Stimulated activated naive CD4-positive, alpha-beta T cell (primary cell): ENCODE measurements around the gene RPL32.
A peak's percentile ranks its signal among the peaks of the same experiment; 100 is the strongest.

Experiments
- DNase-seq, 6 experiments: peaks; one replicate each; lab custom pipeline; 2025; lab: John Stamatoyannopoulos, UW

The RPL32 gene

GRCh38 chr3:12832350-12833221 is 8.8 kb downstream of the RPL32 start:
- DNase-seq = no peak

GRCh38 chr3:12831301-12831866 is 10.0 kb downstream of the RPL32 start:
- no peak for DNase-seq

DNA sequence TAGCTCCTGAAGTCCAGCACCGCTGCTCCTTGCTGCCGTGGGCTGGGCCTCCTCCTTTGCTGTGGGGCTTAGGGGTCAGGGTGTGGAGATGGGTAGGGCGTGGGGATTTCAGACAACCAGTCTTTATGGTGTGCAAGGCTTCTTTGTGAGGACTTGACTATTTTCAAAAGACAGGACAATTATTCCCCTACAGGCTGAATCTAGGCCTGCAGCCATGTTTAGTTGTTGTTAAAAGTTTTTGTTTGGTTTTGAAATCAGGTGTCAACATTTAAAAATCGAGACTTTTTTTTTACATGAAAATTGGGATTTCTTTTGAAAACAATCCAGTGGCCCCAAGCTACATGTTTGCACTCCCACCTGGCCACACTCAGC is 10.6 kb downstream of the RPL32 start:
- no peak for DNase-seq

GRCh38 chr3:12829886-12830784 is 11.2 kb downstream of the RPL32 start:
- DNase-seq = no peak

GRCh38 chr3:12829404-12829803 is 12.0 kb downstream of the RPL32 start:
- no peak for DNase-seq

GRCh38 chr3:12828751-12829150 is 12.6 kb downstream of the RPL32 start:
- DNase-seq = no peak

GRCh38 chr3:12825156-12825555 is 16.2 kb downstream of the RPL32 start:
- DNase-seq = no peak

DNA sequence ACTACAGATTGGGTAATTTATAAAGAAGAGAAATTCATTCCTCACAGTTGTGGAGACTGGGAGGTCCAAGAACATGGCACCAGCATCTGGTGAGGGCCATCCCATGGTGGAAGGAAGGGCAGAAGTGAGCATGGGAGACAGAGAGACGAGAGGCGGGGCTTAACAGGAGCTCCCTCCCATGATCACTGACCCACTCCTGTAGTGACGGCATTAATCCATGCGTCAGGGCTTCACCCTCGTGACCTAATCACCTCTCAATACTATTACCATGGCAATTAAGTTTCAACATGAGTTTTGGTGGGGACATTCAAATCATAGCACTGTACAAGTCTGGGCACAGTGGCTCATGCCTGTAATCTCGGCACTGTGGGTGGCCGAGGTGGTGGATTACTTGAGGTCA is 17.1 kb downstream of the RPL32 start:
- no peak for DNase-seq

- no peak for DNase-seq
Measured at GRCh38 chr3:12822725-12823373, 18.5 kb downstream of the RPL32 start.

GRCh38 chr3:12818773-12819172 is 22.6 kb downstream of the RPL32 start:
- DNase-seq = no peak

DNA sequence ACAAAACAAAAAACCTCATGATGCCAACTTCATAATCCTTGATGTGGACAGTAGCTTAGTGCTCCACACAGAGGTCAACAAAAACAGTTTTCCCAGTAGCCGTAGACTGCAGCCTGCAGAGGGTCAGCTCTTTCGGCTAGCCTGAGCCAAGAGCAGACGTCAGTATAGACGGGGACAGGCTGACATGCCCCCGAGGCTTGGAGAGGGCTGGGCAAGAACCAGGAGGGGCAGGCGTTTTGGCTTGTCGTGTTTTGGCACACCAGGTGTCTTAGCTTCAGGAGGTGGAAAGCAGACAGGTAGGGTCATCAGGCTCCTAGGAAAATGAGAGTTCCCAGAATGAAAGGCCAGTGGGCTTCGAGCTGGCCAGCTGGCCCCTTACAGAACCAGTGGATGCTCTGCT is 23.1 kb downstream of the RPL32 start:
- DNase-seq = no peak

GRCh38 chr3:12817343-12817710 is 24.0 kb downstream of the RPL32 start:
- DNase-seq = no peak

DNA sequence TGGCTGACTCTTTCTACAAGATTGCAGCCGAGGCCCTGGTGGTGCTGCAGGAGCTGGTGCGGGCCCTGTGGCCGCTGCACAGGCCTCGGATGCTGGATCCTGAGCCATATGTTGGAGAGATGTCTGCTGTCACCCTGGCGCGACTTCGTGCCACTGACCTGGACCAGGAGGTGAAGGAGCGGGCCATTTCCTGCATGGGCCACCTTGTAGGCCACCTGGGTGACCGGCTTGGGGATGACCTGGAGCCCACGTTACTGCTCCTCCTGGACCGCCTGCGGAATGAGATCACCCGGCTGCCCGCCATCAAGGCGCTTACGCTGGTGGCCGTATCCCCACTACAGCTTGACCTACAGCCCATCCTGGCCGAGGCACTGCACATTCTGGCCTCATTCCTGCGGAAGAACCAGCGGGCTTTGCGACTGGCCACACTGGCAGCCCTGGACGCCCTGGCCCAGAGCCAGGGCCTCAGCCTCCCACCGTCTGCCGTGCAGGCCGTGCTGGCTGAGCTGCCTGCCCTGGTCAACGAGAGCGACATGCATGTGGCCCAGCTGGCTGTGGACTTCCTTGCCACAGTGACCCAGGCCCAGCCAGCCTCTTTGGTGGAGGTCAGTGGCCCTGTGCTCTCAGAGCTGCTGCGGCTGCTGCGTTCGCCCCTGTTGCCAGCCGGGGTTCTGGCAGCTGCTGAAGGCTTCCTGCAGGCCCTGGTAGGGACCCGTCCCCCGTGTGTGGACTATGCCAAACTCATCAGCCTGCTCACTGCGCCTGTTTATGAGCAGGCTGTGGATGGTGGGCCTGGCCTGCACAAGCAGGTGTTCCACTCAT is 24.6 kb downstream of the RPL32 start:
- no peak for DNase-seq

DNA sequence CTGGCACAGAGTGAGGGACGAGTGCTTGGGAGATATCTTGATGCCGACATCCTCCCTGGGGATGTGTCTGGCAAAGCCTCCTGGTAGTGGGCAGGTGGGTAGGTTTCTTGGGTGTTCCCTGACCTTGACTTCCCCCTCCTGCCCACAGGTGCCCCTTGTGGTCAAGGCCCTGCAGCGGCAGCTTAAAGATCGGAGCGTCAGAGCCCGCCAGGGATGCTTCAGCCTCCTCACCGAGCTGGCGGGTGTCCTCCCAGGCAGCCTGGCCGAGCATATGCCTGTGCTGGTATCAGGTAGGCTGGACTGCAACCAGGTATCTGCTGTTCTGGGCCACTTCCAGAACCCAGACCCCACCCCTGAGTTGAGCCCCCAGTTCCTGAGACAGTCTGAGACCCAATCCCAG is 25.6 kb downstream of the RPL32 start:
- no peak for DNase-seq

DNA sequence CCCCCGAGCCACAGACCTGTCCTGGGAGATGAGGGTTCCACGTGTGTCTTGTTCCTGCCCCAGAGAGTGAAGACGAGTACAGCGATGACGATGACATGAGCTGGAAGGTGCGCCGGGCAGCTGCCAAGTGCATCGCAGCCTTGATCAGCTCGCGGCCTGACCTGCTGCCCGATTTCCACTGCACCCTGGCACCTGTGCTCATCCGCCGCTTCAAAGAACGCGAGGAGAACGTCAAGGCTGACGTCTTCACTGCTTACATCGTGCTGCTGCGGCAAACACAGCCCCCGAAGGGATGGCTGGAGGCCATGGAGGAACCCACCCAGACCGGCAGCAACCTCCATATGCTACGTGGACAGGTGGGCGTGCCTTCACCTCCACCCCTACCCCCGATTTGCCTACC is 26.3 kb downstream of the RPL32 start:
- DNase-seq = no peak

DNA sequence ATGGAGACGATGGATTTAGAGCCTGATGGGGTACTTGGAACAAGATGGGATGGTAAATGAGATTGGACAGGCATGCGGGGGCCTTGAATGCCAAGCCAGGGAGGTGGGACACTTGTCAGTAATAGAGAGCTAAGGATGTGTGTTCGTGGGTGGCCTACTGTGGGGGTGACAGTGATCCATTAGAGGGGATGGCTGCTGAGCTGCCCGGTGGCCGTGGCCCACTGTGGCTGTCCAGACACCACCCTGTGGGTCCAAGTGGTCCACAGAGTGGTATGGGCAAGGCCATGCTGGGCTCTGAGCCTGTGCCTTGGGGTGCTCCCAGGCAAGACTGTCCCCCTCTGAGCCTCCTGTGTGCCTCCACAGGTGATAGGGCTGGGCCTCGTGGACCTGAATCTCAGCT is 27.4 kb downstream of the RPL32 start:
- no peak for DNase-seq

DNA sequence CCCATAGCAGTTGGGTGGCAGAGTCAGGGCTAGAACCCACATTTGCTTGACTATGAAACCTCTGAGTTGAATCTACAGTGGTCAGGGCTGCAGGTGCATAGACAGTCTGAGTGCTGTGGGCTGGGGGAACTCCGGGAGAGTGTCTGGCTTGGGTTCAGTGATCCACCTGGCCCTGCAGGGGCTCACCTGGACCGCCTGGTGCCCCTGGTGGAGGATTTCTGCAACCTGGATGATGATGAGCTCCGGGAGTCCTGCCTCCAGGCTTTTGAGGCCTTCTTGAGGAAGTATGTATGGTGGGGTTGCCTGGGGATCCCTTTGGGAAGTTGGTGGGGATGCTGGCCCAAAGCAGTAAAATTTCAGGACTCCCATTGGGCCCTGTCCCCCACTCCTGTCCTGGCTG is 28.6 kb downstream of the RPL32 start:
- no peak for DNase-seq

DNA sequence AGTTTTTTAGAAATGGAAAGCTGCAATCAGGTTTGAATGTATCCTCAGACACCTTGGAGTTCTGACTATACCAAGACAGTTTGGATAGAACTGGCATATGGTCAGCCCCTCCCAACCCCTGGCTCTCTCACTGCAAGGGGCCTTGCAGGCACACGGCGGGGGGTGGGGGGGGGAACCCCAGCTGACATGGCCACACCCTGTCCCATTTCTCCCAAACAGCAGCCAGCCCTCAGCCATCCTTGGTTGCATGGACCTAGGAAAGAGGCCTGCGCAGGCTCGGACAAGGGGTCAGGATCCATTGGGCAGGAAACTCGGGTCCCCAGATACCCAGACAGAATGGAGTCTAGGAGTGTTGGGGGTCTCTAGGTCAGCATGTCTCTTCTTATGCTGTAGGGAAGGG is 30.4 kb downstream of the RPL32 start:
- DNase-seq = no peak

GRCh38 chr3:12810013-12810780 is 31.2 kb downstream of the RPL32 start:
- peak; percentile 85 to 97 (median 94) for DNase-seq

- DNase-seq = no peak
Measured at GRCh38 chr3:12809435-12809834, 31.9 kb downstream of the RPL32 start.

DNA sequence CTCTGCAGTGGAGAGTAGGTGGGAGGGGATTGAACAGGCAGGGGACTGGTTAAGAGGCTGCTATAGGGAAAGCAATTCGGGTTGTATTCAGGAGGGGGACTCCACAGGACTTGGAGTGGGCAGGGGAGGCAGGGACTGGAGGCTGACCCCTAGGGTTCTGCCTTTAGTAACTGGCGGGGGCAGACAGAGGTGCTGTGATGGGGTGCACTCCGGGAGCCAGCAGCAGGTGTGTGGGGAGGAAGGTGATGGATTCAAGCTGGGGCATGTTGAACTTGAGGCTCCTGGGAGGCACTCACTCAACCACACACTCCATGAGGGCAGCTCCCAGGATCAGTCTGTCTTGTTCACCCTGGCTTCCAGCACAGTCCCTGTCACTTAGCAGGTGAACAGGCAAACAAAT is 32.4 kb downstream of the RPL32 start:
- DNase-seq = no peak
